Stimulated activated CD4-positive, alpha-beta T cell treated with anti-CD3 and anti-CD28 coated beads, TNF-alpha, amount 100 ng/mL, for 4 hours (primary cell): Measurements from ENCODE around the gene SAPCD2.

Experiments
- DNase-seq, 3 experiments: peaks; one replicate each; pipeline ENCODE4 v3.0.0-alpha.2; 2020; ENCODE audit warnings: low read depth in 3 of 3

Gene SAPCD2

DNA sequence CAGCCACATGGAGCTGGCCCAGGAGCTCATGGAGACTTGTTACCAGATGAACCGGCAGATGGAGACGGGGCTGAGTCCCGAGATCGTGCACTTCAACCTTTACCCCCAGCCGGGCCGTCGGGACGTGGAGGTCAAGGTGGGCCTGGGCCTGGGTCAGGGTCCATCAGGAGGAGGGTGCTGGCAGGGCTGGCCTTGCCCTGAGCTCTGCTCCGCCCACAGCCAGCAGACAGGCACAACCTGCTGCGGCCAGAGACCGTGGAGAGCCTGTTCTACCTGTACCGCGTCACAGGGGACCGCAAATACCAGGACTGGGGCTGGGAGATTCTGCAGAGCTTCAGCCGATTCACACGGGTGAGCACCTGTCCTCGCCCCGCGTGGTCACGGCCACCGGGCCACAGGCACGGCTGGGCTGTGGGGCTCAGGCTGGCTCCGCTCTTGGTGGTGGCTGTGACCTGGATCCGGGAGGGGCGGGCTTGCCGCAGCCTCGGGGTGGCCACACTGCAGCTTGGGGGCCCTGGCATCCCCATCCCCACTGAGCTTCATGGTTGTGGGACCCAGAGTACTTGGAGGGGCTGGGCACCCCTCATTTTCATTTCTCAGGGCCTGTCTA lies 37.1 kb upstream of the SAPCD2 start:
- no peak for DNase-seq

DNA sequence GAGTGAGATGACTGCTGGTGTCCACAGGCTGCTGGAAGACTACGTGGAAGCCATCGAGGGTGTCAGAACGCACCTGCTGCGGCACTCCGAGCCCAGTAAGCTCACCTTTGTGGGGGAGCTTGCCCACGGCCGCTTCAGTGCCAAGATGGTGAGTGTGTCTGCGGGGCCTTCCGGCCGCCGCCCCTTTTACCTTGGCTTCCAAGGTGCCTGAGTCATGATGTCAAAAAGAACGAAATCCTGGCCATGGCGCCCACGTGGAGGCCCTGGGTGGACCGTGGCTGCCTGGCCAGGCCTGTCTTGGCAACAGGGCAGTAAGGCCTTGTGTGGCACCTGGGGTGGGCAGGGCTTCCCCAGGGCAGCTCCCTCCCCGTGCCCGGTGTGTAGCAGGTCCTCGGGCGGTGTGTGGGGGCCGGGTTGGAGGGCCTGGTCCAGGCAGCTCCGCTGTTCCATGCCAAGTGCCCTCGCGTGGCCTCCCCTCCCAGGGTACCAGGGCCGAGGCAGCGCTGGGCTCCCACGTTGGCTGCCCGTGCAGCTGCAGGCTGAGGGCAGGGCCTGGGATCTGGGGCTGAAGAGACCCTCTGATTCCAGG lies 36.4 kb upstream of the SAPCD2 start:
- DNase-seq = no peak

DNA sequence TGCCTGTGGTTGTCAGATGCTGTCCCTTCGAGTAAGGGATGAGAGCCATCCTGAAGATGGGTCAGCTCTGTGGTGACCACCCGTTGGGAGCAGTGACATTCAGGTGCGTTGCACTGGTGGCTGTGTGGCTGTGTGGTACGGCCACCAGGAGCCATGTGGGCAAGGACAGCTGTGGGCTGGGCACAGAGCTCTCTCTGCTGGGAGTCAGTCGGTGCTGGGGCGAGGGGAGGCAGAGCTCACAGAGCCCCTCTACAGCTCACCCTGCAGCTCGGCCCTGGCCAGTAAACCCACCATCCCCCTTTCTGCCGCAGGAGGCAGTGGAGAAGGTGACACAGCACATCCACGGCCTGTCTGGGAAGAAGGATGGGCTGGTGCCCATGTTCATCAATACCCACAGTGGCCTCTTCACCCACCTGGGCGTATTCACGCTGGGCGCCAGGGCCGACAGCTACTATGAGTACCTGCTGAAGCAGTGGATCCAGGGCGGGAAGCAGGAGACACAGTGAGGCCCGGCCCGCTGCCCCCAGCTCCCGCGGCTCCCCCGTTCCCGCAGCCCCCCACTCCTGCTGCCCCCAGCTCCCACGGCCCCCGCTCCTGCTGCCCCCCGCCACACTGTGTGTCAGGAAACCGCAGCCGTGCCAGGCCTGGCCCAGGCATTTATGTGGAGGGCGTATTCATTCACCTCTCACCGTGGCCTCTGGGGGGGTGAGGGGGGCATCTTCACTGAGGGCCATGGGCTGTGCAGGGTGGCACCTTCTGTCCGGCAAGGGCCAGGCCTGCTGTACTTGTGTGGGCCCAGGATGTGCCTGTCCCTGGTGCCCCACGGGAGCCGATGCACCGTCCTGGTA lies 35.7 kb upstream of the SAPCD2 start:
- DNase-seq = no peak

DNA sequence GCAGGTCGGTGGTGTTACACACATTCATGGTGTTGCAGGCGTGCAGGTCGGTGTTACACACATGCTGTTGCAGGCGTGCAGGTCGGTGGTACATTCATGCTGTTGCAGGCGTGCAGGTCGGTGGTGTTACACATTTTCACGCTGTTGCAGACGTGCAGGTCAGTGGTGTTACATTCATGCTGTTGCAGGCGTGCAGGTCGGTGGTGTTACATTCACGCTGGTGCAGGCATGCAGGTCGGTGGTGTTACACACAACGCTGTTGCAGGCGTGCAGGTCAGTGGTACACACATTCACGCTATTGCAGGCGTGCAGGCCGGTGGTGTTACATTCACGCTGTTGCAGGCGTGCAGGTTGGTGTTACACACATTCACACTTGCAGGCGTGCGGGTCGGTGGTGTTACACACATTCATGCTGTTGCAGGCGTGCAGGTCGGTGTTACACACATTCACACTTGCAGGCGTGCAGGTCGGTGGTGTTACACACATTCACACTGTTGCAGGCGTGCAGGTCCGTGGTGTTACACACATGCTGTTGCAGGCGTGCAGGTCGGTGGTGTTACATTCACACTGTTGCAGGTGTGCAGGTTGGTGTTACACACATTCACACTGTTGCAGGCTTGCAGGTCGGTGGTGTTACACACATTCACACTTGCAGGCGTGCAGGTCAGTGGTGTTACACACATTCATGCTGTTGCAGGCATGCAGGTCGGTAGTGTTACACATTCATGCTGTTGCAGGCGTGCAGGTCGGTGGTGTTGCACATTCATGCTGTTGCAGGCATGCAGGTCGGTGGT lies 33.0 kb upstream of the SAPCD2 start:
- no peak for DNase-seq

DNA sequence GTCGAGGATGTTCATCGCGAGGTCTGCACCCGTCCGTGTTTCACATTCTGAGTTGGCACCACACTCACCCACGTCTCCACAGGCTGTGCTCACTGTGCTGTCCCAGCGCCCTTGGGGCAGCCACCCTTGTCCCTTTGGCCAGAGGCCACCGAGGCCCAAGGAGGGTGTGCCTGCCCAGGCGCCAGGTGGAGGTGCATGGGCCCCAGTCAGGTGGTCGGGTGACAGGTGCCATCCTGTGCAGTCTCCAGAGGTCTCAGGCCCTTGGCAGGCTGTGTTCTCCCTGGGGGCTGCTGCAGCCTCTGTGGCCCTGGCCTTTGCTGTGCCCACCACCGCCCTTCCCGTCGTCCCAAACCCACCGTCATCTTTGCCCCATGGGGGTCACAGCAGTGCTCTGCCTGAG lies 28.9 kb upstream of the SAPCD2 start:
- DNase-seq = no peak

DNA sequence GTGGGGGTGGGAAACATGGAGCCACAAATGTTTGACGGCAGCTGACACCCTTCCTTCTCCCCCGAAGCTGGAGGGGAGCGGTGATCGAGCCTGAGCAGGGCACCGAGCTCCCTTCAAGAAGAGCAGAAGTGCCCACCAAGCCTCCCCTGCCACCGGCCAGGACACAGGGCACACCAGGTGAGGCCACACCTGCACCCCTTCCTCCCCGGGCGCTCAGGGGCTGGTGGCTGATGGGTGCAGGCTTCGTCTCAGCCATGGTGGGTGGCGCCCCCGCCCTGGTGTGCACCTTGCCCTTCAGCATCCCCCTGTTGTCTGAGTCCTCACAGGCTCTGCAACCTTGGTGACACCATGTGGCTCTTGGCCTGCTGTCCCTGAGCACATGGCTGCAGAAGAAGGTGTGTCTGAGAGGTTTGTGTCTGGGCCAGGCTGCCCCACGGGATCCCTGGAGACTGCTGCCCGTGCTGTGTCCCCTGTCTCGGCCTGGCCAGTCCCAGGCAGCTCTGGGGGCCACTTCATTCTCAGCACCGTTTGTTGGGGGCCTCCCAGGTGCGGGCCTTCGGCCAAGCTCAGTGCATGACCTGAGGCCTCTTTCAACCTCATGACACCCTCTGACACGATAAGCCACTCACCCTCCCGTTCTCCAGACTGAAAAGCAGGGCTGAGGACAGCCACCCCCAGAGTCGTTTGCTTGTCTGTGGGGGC lies 27.6 kb upstream of the SAPCD2 start:
- no peak for DNase-seq

DNA sequence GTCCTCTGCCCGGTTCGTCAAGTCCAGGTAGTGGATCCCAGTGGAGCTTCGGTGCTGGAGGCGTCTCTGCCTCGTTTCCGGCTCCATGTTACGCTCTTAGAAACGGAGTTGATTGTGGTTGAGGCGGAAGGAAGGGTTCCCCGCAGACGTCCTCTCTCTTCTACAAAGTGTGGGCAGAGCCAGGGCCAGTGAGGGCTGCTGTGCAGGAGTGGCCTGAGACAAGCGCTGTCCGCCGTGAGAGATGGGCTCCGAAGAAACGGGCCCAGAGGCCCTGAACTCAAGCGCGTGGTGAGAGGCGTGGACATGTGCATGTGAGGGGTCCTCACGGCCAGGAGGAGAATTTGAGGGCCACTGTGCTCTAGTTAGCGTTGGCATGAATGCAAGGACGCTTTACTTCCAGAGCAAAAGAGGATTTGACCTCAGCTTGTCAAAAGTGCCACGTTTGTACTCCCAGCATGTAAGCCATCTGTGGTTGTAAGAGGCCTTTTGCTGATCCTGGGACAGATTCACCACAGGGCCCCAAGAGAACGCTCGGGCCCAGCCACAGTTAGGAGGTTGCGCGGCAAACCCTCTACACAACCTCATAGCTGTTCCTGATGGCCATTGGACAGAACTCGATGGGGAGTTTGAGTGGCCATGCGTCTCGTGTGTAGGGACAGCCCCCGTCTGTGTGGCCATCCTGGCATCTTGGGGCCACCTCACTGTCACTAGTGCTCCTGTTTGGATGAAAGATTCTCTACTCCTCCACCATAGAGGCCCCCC lies 26.6 kb upstream of the SAPCD2 start:
- DNase-seq = no peak

DNA sequence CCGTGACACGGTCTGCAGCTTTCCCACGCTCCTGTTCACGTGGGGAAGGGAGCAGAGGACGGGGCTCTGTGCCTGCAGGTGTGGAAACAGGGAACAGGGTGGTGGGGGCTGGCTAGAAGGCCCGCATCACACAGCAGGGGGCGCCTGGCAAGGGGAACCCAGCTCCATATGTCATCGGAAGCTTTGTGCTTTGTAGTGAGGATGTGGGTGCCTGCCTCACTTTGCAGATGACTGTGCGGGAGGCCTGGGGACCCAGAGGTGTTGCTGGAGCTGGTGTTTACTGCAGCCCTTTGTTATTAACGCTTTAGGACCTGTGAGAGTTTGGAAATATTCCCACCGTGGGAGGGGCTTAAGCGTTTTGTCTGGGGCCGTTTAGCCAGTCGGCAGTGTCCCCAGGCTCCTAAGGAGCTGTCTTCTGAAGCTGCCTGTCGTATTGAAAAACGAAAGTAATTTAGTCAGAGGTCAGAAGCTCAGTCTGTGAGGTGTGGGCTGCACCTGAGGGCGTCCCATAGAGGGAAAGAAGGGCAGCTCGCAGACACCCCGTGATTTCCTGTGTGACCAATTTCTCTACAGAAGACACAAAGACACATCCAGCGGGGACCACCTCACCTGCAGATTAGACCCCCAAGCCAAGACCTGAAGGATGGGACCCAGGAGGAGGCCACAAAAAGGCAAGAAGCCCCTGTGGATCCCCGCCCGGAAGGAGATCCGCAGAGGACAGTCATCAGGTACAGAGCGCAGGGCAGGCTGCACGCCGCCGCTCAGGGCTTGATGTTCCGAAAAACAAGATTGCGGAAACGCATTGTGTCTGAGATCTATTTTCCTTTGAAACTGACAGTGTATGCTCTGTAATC lies 25.5 kb upstream of the SAPCD2 start:
- DNase-seq = peak; percentile 69 to 74 (median 69)

DNA sequence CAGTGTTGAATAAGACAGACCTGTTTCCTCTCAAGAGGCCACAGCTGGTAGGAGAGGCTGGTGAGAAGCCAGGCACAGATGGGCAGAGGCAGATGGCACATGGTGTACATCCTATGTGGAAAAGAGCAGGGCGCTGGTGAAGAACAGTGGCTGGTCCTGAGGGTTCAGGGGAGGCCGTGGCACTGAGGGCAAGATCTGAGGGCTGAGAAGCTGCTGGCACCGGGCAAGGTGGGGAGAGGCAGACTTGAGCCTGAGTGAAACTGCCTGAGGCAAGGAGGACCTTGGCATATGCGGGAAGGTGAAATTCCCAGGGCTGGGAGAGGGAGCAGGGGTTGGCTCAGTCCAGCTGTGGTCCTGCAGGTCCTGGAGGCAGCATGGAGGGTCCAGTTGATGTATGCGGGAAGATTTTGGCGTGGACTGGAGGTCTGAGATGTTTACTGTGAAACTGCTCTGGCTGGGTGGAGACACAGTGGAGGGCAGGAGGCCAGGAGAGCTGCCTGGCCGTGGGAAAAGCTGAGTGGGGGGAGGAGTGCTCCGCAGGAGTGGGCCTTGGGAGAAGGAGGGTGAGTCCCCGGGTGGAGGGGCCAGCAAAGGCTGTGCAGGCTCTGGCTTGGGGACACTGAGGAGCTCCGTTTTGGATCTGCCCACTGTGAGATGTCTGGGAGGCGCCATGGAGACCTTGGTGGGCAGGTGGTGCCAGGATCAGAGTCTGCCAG lies 19.0 kb upstream of the SAPCD2 start:
- no peak for DNase-seq

DNA sequence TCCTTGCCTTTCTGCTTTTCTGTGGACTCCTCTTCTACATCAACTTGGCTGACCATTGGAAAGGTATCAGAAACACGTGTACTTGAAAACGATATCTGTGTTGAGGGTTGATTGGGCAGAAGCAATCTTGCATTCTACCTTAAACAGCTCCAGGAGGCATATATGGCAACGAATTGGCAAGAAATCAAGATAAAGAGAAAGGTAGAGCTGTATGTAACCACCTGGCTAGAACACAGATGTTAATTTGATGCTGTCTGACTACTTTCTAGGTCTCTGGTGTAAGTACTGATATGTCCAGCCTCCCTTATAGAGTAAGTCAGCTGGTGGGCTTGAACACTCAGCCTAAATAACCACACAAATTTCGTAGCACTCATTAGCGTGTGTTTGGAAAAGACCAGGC lies 17.8 kb upstream of the SAPCD2 start:
- DNase-seq = no peak

DNA sequence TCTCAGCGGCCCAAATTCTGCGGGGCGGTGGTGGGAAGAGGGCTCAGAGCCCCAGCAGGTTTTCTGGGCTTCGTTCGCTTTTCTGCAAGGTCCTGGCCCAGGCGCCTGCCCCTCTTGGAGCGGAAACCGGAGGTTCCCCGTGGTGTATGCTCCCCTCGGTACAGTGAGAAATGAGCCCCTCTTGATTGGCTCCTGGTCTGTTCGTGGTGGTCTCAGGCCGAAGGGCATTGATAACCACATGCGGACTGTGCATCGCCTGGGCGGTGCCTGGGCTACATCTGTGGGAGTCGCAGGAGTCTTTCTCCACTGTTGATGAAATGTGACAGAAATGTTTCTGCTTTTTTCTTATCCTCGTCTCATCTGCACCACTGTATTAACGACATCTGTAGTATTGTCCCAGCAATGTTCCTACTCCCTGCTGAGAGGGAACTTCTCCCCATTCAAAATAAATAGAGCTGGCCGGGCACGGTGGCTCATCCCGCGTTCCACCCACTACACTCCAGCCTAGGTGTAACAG lies 17.1 kb upstream of the SAPCD2 start:
- no peak for DNase-seq

DNA sequence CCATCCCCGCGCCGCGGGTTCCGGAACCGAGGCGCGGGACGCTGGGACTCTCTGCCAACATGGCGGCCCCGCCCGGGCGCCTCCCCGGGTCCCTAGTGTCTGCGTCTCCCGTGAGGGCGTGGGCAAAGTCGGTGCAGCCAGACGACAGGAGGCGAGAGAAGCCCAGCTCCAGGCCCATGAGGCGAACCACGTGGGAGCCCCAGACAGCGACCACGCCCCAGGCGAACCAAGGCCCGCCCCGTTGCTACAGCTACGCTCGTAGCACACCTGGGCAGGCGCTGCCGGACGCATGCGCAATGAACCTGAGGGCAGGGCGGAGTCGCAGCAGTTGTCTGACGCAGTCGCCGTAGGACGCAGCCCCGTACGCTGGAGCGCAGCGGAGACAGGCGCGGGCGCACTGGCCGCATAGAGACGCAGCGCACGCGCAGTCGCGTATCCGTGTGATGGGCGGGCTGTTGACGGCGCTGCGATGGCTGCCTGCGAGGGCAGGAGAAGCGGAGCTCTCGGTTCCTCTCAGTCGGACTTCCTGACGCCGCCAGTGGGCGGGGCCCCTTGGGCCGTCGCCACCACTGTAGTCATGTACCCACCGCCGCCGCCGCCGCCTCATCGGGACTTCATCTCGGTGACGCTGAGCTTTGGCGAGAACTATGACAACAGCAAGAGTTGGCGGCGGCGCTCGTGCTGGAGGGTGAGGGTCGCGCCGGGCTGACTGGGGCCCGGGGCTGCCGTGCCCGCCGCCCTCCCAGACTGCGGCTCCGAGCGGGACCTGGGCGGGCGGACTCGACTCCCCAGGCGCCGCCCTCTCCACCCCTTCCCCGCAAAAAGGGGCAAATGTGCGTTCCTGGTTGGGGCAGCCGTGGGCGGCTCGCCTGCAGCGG lies 16.4 kb upstream of the SAPCD2 start, which contains the start of gene MAN1B1:
Gene MAN1B1 (plus strand): TSS at position 455 of the 878 bp plus-strand sequence. CDS start 15 bp downstream, at position 470.
- peak; percentile 99 for DNase-seq

DNA sequence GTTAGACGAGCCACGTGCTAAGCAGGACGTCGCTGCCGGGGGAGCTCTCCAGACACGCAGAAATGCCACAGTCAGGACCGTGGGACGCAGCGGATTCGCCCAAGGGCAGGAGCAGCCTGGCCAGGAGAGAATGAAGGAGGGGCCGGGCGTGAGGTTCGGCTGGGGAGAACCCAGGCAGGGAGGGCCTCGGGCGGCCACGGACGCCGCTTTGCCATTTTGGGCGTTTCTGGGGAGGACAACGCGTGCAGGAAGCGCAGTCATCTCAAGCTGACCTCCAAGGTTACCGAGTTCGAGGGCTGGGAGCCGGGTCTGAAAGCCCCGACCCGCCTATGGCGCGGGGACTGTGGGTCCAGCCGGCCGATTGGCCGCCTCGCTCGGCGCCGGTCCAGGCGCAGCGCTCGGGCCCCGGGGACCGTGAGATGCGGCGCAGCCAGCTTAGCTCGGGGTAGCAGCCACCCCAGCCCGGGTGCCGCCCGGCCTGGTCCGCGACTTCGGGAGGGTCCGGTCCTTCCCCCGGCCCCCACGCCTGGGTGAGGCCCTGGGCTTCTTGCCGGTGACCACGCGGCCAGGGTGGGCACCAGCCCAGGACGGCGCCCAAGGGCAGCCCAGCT lies 15.7 kb upstream of the SAPCD2 start:
- DNase-seq = no peak

DNA sequence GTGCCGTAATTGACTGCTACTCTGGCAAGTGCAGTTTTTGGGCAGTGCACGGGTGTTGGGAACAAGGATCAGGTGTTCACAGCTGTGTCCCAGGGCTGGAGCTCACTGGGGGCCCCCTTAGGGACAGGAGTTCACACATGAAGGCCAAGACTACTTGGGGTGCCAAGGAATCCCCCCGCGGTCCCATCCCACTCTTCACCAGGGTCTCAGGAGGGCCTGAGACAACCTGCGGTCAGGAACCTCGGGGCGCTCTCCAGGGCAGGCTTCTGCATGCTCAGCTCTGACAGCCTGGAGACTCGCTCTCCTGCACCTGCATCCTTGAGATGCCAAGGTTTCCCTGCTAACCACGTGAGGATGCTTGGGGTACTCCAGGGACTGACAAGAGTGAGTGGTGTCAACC lies 14.2 kb upstream of the SAPCD2 start:
- no peak for DNase-seq

DNA sequence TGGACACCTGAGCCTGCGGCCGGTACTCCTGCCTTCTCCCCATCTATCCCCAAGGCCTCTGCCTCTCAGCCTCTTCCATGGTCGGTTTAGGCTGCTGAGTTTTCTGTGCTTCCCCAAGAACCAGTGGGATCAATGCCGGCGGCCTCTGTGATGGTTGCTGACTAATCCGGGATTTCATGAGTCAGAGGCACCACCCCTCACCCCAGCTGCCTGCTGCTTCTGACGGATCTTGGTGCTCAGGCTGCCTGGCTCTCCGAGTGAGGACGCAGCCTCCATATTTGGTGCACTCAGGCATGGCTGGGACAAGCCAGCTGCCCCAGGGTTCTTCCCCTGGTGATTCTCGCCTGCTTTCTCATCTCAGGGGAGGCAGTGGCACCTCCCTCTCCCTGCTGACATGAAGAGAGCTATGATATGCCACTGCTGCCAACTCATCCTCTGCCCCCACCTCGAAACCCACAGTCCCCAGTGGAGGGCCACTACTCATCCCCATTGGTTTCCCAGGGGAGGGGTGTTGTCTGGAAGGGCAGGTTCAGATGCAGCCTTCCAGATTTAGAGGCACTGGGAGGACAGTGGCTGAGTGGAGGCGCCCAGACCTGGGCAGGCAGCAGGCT lies 13.1 kb upstream of the SAPCD2 start:
- DNase-seq = no peak

DNA sequence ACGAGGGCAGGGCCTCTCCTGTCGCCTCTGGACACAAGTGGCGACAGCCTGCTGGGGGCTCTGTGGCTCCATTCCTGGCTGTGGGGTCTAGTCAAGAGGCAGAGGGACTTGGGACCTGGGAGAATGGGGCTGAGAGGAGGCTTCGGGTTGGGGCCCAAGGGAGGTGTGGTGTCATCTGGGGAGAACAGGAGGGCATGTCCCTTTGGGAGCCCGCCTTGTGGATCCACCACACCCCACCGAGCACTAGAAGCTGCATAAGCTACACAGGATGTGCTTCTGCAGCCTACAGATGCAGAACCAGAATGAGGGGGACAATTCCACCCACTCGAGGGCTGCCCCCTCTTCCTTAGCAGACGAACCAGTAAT lies 12.6 kb upstream of the SAPCD2 start:
- DNase-seq = no peak
